Measurements from ENCODE around the gene PID1. TPM values are rescaled to one million over a fixed set of nuclear protein-coding genes. Genes with fewer than 3 reads are reported as not detected.
A peak's percentile ranks its signal among the peaks of the same experiment; 100 is the strongest.
"Not testable (repeated sequence)": the region's sequence is repeated elsewhere in the genome, so short reads cannot be mapped to it uniquely, and the experiment has no call there.

Gene PID1
- total RNA-seq, 6 experiments from 2014 or later, result 28.5 to 95.4 (median 65.3) TPM

GRCh38 chr2:229196448-229196847 lies 74.6 kb downstream of the PID1 start:
- DNase-seq (no peak), ATAC-seq (peak; percentile 66 to 76 (median 69))
- Histone ChIP-seq H3K9me3 (no peaks in the 10 kb centered on the region), H3K36me3 (no peaks in the 10 kb centered on the region), H3K27me3 (no peaks in the 10 kb centered on the region), H3K27ac (peak overlapping the region in 2 of 3 donors; percentile 55 to 87), H3K4me3 (no peak overlapping the region), H3K4me1 (peaks cover 0 to 25% (median 8%) of the 10 kb centered on the region in 4 donors)
- no peak for TF ChIP-seq CTCF (IDR thresholded peaks at IDR 0.05)
- intact Hi-C loops (cut with DNase I), result no loop called here
- WGBS (ENCODE audit: insufficient coverage, low coverage, low lambda C conversion rate, missing lambda C conversion rate), result 27% methylated on average over 2 of the region's 2 CpGs

- H3K27me3 ChIP-seq, result no peaks in the 10 kb centered on the region
- peak overlapping the region; percentile 11 to 87 (median 55) for H3K27ac ChIP-seq
- no peaks in the 10 kb centered on the region for H3K9me3 ChIP-seq
- H3K36me3 ChIP-seq, result no peaks in the 10 kb centered on the region
- H3K4me1 ChIP-seq, result peaks cover 0 to 25% (median 8%) of the 10 kb centered on the region in 4 donors
- TF ChIP-seq POLR2A (IDR thresholded peaks at IDR 0.05) (no peak), CTCF (IDR thresholded peaks at IDR 0.05) (no peak)
- no peak for DNase-seq
- 29% methylated on average over 1 of the region's 1 CpG for WGBS (ENCODE audit: insufficient coverage, low coverage, low lambda C conversion rate, missing lambda C conversion rate)
- no peak overlapping the region for H3K4me3 ChIP-seq
- intact Hi-C loops (cut with DNase I), result no loop called here
- peak; percentile 61 to 76 (median 74) for ATAC-seq
Measured at GRCh38 chr2:229195346-229195947, 75.6 kb downstream of the PID1 start.

- intact Hi-C loops (cut with DNase I), result no loop called here
- Histone ChIP-seq H3K36me3 (no peaks in the 10 kb centered on the region), H3K27ac (no peak overlapping the region), H3K4me3 (no peak overlapping the region), H3K4me1 (peaks cover 0 to 25% (median 8%) of the 10 kb centered on the region in 4 donors), H3K27me3 (no peaks in the 10 kb centered on the region), H3K9me3 (no peaks in the 10 kb centered on the region)
- TF ChIP-seq POLR2A (IDR thresholded peaks at IDR 0.05), result no peak
- no peak for TF ChIP-seq CTCF (IDR thresholded peaks at IDR 0.05)
- DNase-seq, result no peak
- no peak for ATAC-seq
- 89% methylated on average over 3 of the region's 3 CpGs for WGBS (ENCODE audit: insufficient coverage, low coverage, low lambda C conversion rate, missing lambda C conversion rate)
Measured at GRCh38 chr2:229193281-229193680, 77.8 kb downstream of the PID1 start.

- Histone ChIP-seq H3K4me3 (no peak overlapping the region), H3K4me1 (peaks cover 0 to 9% (median 2%) of the 10 kb centered on the region in 4 donors), H3K36me3 (no peaks in the 10 kb centered on the region), H3K27me3 (no peaks in the 10 kb centered on the region), H3K27ac (no peak overlapping the region), H3K9me3 (no peaks in the 10 kb centered on the region)
- WGBS (ENCODE audit: insufficient coverage, low coverage, low lambda C conversion rate, missing lambda C conversion rate), result 88% methylated on average over 1 of the region's 1 CpG
- ATAC-seq, result no peak
- DNase-seq, result no peak
- TF ChIP-seq POLR2A (IDR thresholded peaks at IDR 0.05), result no peak
- intact Hi-C loops (cut with DNase I), result no loop called here
Measured at GRCh38 chr2:229191413-229191812, 79.7 kb downstream of the PID1 start.

GRCh38 chr2:229187123-229187522 lies 84.0 kb downstream of the PID1 start:
- H3K4me1 ChIP-seq; H3K9me3 ChIP-seq; intact Hi-C loops (cut with DNase I); H3K27ac ChIP-seq; H3K36me3 ChIP-seq; H3K4me3 ChIP-seq; DNase-seq; H3K27me3 ChIP-seq; ATAC-seq: not testable (repeated sequence)
- 71% methylated on average over 4 of the region's 4 CpGs for WGBS (ENCODE audit: insufficient coverage, low coverage, low lambda C conversion rate, missing lambda C conversion rate)

Measured in right lobe of liver (tissue), 6 donors.